Spleen (tissue), 11 donors: ENCODE results near the gene SPTY2D1. TPM values are rescaled to one million over a fixed set of nuclear protein-coding genes. Genes with fewer than 3 reads are reported as not detected.

Source experiments
- DNase-seq: peaks from one replicate; pipeline ENCODE4 v3.0.0-alpha.2; 2020
- H3K27ac ChIP-seq, 8 donors: fragments of 200-600 bp; sonication (generic) in 7 of 8; 1 replicate in 4 of 8; 2 replicates in 4 of 8; pipeline versions ENCODE4 v1.5.0 to v1.8.0; 2016 to 2021; ENCODE audit warnings: inconsistent platforms in 4 of 8, mild to moderate bottlenecking in 4 of 8, moderate library complexity in 1 of 8
- H3K27me3 ChIP-seq, 7 donors: fragments of 200-600 bp; sonication (generic) in 6 of 7; replicated peaks in 1 of 7; 1 replicate in 4 of 7; 2 replicates in 3 of 7; pipeline versions ENCODE4 v1.5.0 to v1.8.0; 2016 to 2021; ENCODE audit warnings: inconsistent platforms in 3 of 7, mild to moderate bottlenecking in 1 of 7
- H3K36me3 ChIP-seq, 6 donors: fragments of 200-600 bp; sonication (generic) in 5 of 6; 1 replicate in 4 of 6; 2 replicates in 2 of 6; pipeline versions ENCODE4 v1.5.0 to v1.8.0; 2016 to 2021; ENCODE audit warnings: inconsistent platforms in 2 of 6
- H3K4me1 ChIP-seq, 6 donors: fragments of 200-600 bp; sonication (generic) in 5 of 6; 1 replicate in 3 of 6; 2 replicates in 3 of 6; pipeline versions ENCODE4 v1.5.0 to v1.8.0; 2016 to 2021; ENCODE audit warnings: inconsistent platforms in 3 of 6
- H3K4me3 ChIP-seq, 8 donors: fragments of 200-600 bp; sonication (generic) in 7 of 8; 1 replicate in 4 of 8; 2 replicates in 4 of 8; pipeline versions ENCODE4 v1.5.0 to v1.8.0; 2016 to 2021; ENCODE audit warnings: inconsistent platforms in 4 of 8, mild to moderate bottlenecking in 4 of 8, moderate library complexity in 2 of 8
- H3K9me3 ChIP-seq, 8 donors: fragments of 200-600 bp; sonication (generic) in 7 of 8; 1 replicate in 4 of 8; 2 replicates in 4 of 8; pipeline versions ENCODE4 v1.5.0 to v1.8.0; 2016 to 2021; ENCODE audit warnings: inconsistent platforms in 4 of 8
- POLR2A ChIP-seq, 3 donors: fragments of 450-650 bp; IDR thresholded peaks; one replicate each; pipeline ENCODE4 v1.5.1; 2017; ENCODE audit warnings: antibody characterized with exemption in 3 of 3, mild to moderate bottlenecking in 1 of 3
- POLR2AphosphoS5 ChIP-seq, 3 donors: sonication (generic); formaldehyde crosslinking; IDR thresholded peaks; one replicate each; pipeline ENCODE4 v1.5.1; 2017; ENCODE audit warnings: antibody characterized with exemption in 3 of 3
- WGBS, 5 donors: extraction: QIAGEN DNeasy Blood & Tissue Kit in 3 of 5; methylation state at CpG; one replicate each; pipeline versions ENCODE4 v1.1.5 to v1.1.7; 2013 to 2018; 5-methylcytosine and 5-hydroxymethylcytosine counted together
- intact Hi-C: fragments of 100-400 bp; cut with DNase I; formaldehyde crosslinking; loops from one replicate; pipeline ENCODE4 v1.15.0; 2023; ENCODE audit warnings: low total_unique reads
- polyA plus RNA-seq, 3 donors: library from polyadenylated mRNA; stranded (reverse); fragments of 200-250 nt; gene quantifications; one replicate each; pipeline ENCODE4 v1.2.1, GENCODE V29; 2013
- total RNA-seq, 7 donors: library from RNA; depleted of rRNA in 3 of 7; stranded (reverse); fragments of >200 nt in 3 of 7; fragmentation: NEBNext Ultra II Directional in 4 of 7; extraction: Animal tissue kit (Norgen Biotek cat#: 25700) in 4 of 7; gene quantifications; one replicate each; pipeline versions ENCODE4 v1.1.0 to v1.2.1, GENCODE V29; 2016 to 2021
- TF ChIP-seq, protein P1 (sequence below), 11 experiments: fragments of 200-600 bp in 7 of 11; fragments of 450-650 bp in 4 of 11; sonication (generic) in 4 of 11; IDR thresholded peaks in 8 of 11; conservative IDR thresholded peaks in 3 of 11; 1 replicate in 7 of 11; 2 replicates in 4 of 11; pipeline versions ENCODE4 v1.4.0 to v1.8.0; 2016 to 2021; ENCODE audit warnings: antibody characterized with exemption in 11 of 11, inconsistent platforms in 4 of 11, mild to moderate bottlenecking in 1 of 11
- donor health status: healthy with polysubstance abuse.
- donor health status: DM: no; HTN: no; CAD: no; lungs with moderate emphysema.
- donor health status: DM: no; HTN: no; CAD: no.
- donor health status: Bipolar disorder and iron deficiency.
- donor health status: healthy.
- donor health status: DM: no; HTN: no; CAD: no.
- donor health status: DM: yes; HTN: yes; CAD: no.

The SPTY2D1 gene
- total and polyA plus RNA-seq, 10 donors = 2.4 to 23.1 (median 17.4) TPM

DNA sequence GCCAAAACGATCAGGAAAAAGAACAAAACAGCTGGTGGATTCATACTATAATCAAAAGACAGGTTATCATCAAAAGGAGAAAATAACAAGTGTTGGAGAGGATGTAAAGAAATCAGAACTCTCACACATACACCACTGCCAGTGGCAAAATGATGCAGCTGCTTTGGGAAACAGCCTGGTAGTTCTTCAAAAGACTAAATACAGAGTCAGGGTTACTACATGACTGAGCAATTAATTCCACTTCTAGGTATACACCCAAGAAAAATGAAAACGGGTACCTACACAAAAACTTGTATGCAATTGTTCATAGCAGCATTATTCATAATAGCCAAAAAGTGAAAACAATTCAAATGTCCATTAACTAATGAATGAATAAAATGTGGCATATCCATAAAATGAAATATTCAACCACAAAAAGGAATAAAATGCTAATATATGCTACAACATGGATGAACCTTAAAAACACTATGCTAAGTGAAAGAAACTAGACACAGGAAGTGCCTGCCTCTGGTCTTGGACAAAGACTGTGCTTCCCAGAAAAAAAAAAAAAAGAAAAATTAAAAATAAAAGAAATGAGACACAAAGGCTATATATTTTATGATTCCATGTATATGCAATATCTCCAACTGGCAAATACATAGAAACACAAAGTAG, 53.9 kb downstream of the SPTY2D1 start:
- WGBS, 5 donors = 87 to 97% (median 91%) methylated on average over 2 of the region's 2 CpGs
- H3K9me3 ChIP-seq = no peaks in the 10 kb centered on the region
- intact Hi-C loops = no loop called here
- peaks cover 0 to 10% (median 0%) of the 10 kb centered on the region in 6 donors for H3K4me1 ChIP-seq
- no peak for DNase-seq
- H3K36me3 ChIP-seq = peaks cover 0 to 46% (median 14%) of the 10 kb centered on the region in 6 donors
- H3K27me3 ChIP-seq = no peaks in the 10 kb centered on the region
- no peak overlapping the region for H3K4me3 ChIP-seq
- TF ChIP-seq, protein P1, sequence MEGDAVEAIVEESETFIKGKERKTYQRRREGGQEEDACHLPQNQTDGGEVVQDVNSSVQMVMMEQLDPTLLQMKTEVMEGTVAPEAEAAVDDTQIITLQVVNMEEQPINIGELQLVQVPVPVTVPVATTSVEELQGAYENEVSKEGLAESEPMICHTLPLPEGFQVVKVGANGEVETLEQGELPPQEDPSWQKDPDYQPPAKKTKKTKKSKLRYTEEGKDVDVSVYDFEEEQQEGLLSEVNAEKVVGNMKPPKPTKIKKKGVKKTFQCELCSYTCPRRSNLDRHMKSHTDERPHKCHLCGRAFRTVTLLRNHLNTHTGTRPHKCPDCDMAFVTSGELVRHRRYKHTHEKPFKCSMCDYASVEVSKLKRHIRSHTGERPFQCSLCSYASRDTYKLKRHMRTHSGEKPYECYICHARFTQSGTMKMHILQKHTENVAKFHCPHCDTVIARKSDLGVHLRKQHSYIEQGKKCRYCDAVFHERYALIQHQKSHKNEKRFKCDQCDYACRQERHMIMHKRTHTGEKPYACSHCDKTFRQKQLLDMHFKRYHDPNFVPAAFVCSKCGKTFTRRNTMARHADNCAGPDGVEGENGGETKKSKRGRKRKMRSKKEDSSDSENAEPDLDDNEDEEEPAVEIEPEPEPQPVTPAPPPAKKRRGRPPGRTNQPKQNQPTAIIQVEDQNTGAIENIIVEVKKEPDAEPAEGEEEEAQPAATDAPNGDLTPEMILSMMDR (IDR thresholded peaks at IDR 0.05 in 8 of 11, conservative IDR thresholded peaks at IDR 0.05 in 3 of 11) = no peak
- TF ChIP-seq POLR2A (IDR thresholded peaks at IDR 0.05) (no peak), POLR2AphosphoS5 (IDR thresholded peaks at IDR 0.05) (no peak)
- H3K27ac ChIP-seq = no peak overlapping the region

DNA sequence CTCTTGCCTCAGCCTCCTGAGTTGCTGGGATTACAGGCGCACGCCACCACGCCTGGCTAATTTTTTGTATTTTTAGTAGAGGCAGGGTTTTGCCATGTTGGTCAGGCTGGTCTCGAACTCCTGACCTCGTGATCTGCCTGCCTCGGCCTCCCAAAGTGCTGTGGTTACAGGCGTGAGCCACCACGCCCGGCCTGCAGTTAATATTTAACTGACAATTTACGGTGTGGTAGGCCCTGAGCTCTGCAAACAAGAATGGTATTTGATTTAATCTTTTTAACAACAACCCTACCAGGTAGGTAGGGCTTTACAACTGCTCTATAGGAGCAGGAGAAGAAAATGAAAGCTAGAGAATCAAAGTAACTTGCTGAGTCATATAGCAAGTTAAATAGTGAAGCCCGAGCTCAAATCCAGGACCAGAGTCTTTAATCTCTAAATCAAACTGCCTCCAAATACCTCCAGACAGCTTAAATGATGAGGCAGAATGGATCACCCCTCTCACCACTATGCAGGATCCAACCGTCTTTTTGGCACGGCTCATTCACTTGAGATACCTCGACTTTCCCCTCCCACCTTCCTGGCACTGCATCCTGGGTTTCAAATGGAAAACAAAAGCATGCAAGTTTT, 55.1 kb downstream of the SPTY2D1 start:
- WGBS, 5 donors = 71 to 82% (median 77%) methylated on average over 14 of the region's 14 CpGs
- Histone ChIP-seq H3K36me3 (peaks cover 0 to 58% (median 21%) of the 10 kb centered on the region in 6 donors), H3K4me1 (peaks cover 0 to 10% (median 0%) of the 10 kb centered on the region in 6 donors), H3K27ac (no peak overlapping the region), H3K27me3 (no peaks in the 10 kb centered on the region), H3K9me3 (no peaks in the 10 kb centered on the region), H3K4me3 (no peak overlapping the region)
- TF ChIP-seq, protein P1 (IDR thresholded peaks at IDR 0.05 in 8 of 11, conservative IDR thresholded peaks at IDR 0.05 in 3 of 11) = no peak
- no peak for TF ChIP-seq POLR2AphosphoS5 (IDR thresholded peaks at IDR 0.05)
- no peak for TF ChIP-seq POLR2A (IDR thresholded peaks at IDR 0.05)
- intact Hi-C loops = no loop called here
- no peak for DNase-seq

DNA sequence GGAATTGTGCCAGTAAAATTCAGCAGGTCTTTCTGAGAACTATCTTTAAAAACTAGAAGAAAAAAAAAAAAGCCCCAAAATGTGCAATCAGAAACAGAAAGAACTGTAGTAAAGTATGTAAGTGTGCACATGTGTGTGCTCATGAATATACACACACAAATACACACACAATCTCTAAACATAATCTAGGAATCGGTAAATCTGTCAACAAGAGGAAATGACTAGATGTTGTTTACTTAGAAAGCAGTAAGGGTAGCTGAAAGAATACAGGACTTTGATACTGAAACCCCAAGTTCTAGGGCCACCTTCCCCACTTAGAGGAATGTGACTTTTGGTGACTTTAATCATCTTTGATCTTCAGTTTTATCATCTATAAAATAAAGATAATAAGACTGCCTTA, 58.8 kb downstream of the SPTY2D1 start:
- Histone ChIP-seq H3K36me3 (peaks cover 0 to 91% (median 30%) of the 10 kb centered on the region in 6 donors), H3K4me3 (no peak overlapping the region), H3K27ac (no peak overlapping the region), H3K9me3 (no peaks in the 10 kb centered on the region), H3K4me1 (peaks cover 0 to 10% (median 0%) of the 10 kb centered on the region in 6 donors), H3K27me3 (no peaks in the 10 kb centered on the region)
- TF ChIP-seq, protein P1 (IDR thresholded peaks at IDR 0.05 in 8 of 11, conservative IDR thresholded peaks at IDR 0.05 in 3 of 11) = no peak
- TF ChIP-seq POLR2AphosphoS5 (IDR thresholded peaks at IDR 0.05) = no peak
- no peak for TF ChIP-seq POLR2A (IDR thresholded peaks at IDR 0.05)
- 64 to 87% (median 72%) methylated on average over 1 of the region's 1 CpG for WGBS, 5 donors
- no peak for DNase-seq
- intact Hi-C loops = no loop called here

DNA sequence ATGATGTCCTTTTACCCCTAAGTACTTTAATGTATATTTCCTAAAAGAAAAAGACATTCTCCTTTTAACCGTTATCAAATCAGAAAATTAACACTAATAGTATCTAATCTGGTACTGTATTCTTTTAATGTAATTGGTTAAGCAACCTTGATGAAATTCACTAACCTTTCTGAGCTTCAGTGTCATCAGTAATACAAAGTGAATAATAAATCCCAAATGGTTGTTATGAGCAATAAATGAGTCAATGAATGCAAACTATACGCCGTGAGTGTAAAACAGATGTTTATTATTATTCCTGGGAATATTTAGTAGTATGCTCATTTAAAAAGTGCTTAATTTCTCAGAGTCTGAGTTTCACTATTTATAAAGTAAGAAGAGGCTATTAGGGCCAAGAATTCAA, 67.1 kb downstream of the SPTY2D1 start:
- Histone ChIP-seq H3K27ac (no peak overlapping the region), H3K9me3 (no peaks in the 10 kb centered on the region), H3K36me3 (peaks cover 0 to 99% (median 48%) of the 10 kb centered on the region in 6 donors), H3K4me3 (no peak overlapping the region), H3K4me1 (no peaks in the 10 kb centered on the region), H3K27me3 (no peaks in the 10 kb centered on the region)
- WGBS, 5 donors = 96 to 98% (median 97%) methylated on average over 3 of the region's 3 CpGs
- intact Hi-C loops = no loop called here
- DNase-seq = no peak
- TF ChIP-seq POLR2A (IDR thresholded peaks at IDR 0.05) (no peak), POLR2AphosphoS5 (IDR thresholded peaks at IDR 0.05) (no peak)
- TF ChIP-seq, protein P1 (IDR thresholded peaks at IDR 0.05 in 8 of 11, conservative IDR thresholded peaks at IDR 0.05 in 3 of 11) = no peak
